ENCODE measurements around the gene ENPP1. TPM values are rescaled to one million over a fixed set of nuclear protein-coding genes. Genes with fewer than 3 reads are reported as not detected.
A peak's percentile ranks its signal among the peaks of the same experiment; 100 is the strongest.
"Not testable (repeated sequence)": the region's sequence is repeated elsewhere in the genome, so short reads cannot be mapped to it uniquely, and the experiment has no call there.

The ENPP1 gene
- total RNA-seq, 1 donor, result 16.3 TPM

GRCh38 chr6:131851049-131851769 lies 43.4 kb downstream of the ENPP1 start:
- Histone ChIP-seq H3K9me3 (ENCODE audit: low read depth, low read length) (no peaks in the 10 kb centered on the region), H2AFZ (ENCODE audit: low read length) (no peak overlapping the region), H3K4me3 (ENCODE audit: insufficient read depth, low read length) (no peak overlapping the region), H3K4me1 (ENCODE audit: insufficient read depth, low read length) (peaks cover 5% of the 10 kb centered on the region), H4K20me1 (ENCODE audit: insufficient read depth, low read length) (no peaks in the 10 kb centered on the region), H3K27ac (ENCODE audit: low read depth, low read length) (no peak overlapping the region), H3K4me2 (ENCODE audit: insufficient read depth, low read length) (no peak overlapping the region), H3K79me2 (ENCODE audit: insufficient read depth, low read length) (peaks cover 1% of the 10 kb centered on the region), H3K27me3 (ENCODE audit: insufficient read depth, low read length) (no peaks in the 10 kb centered on the region), H3K36me3 (ENCODE audit: insufficient read depth, low read length) (peaks cover 18% of the 10 kb centered on the region)
- DNase-seq (ENCODE audit: insufficient read length, low spot score, missing footprints), result no peak
- TF ChIP-seq CTCF (IDR thresholded peaks at IDR 0.05; ENCODE audit: extremely low read depth, low read depth, low read length), result no peak

GRCh38 chr6:131852200-131852599 lies 44.4 kb downstream of the ENPP1 start:
- no peak for TF ChIP-seq CTCF (IDR thresholded peaks at IDR 0.05; ENCODE audit: extremely low read depth, low read depth, low read length)
- Histone ChIP-seq H3K9me3 (ENCODE audit: low read depth, low read length) (no peaks in the 10 kb centered on the region), H3K79me2 (ENCODE audit: insufficient read depth, low read length) (no peaks in the 10 kb centered on the region), H3K4me1 (ENCODE audit: insufficient read depth, low read length) (peaks cover 5% of the 10 kb centered on the region), H3K27me3 (ENCODE audit: insufficient read depth, low read length) (no peaks in the 10 kb centered on the region), H3K36me3 (ENCODE audit: insufficient read depth, low read length) (peaks cover 18% of the 10 kb centered on the region), H4K20me1 (ENCODE audit: insufficient read depth, low read length) (no peaks in the 10 kb centered on the region), H3K4me2 (ENCODE audit: insufficient read depth, low read length) (no peak overlapping the region), H2AFZ (ENCODE audit: low read length) (no peak overlapping the region), H3K27ac (ENCODE audit: low read depth, low read length) (no peak overlapping the region), H3K4me3 (ENCODE audit: insufficient read depth, low read length) (no peak overlapping the region)
- no peak for DNase-seq (ENCODE audit: insufficient read length, low spot score, missing footprints)

- Histone ChIP-seq H3K27me3 (ENCODE audit: insufficient read depth, low read length) (no peaks in the 10 kb centered on the region), H3K9me3 (ENCODE audit: low read depth, low read length) (no peaks in the 10 kb centered on the region), H2AFZ (ENCODE audit: low read length) (peak overlapping the region; percentile 0), H3K27ac (ENCODE audit: low read depth, low read length) (peak overlapping the region; percentile 14), H4K20me1 (ENCODE audit: insufficient read depth, low read length) (no peaks in the 10 kb centered on the region), H3K4me3 (ENCODE audit: insufficient read depth, low read length) (no peak overlapping the region), H3K79me2 (ENCODE audit: insufficient read depth, low read length) (no peaks in the 10 kb centered on the region), H3K36me3 (ENCODE audit: insufficient read depth, low read length) (peaks cover 14% of the 10 kb centered on the region), H3K4me1 (ENCODE audit: insufficient read depth, low read length) (peaks cover 17% of the 10 kb centered on the region), H3K4me2 (ENCODE audit: insufficient read depth, low read length) (no peak overlapping the region)
- TF ChIP-seq CTCF (IDR thresholded peaks at IDR 0.05; ENCODE audit: extremely low read depth, low read depth, low read length), result no peak
- no peak for DNase-seq (ENCODE audit: insufficient read length, low spot score, missing footprints)
Measured at GRCh38 chr6:131854803-131855202, 47.0 kb downstream of the ENPP1 start.

GRCh38 chr6:131858765-131859415 lies 51.1 kb downstream of the ENPP1 start:
- TF ChIP-seq CTCF (IDR thresholded peaks at IDR 0.05; ENCODE audit: extremely low read depth, low read depth, low read length), result no peak
- Histone ChIP-seq H3K4me3 (ENCODE audit: insufficient read depth, low read length) (peak overlapping the region; percentile 20), H2AFZ (ENCODE audit: low read length) (peak overlapping the region; percentile 76), H3K36me3 (ENCODE audit: insufficient read depth, low read length) (peaks cover 11% of the 10 kb centered on the region), H3K27ac (ENCODE audit: low read depth, low read length) (peak overlapping the region; percentile 75), H4K20me1 (ENCODE audit: insufficient read depth, low read length) (no peaks in the 10 kb centered on the region), H3K79me2 (ENCODE audit: insufficient read depth, low read length) (no peaks in the 10 kb centered on the region), H3K4me2 (ENCODE audit: insufficient read depth, low read length) (peak overlapping the region; percentile 71), H3K4me1 (ENCODE audit: insufficient read depth, low read length) (peaks cover 27% of the 10 kb centered on the region), H3K9me3 (ENCODE audit: low read depth, low read length) (no peaks in the 10 kb centered on the region), H3K27me3 (ENCODE audit: insufficient read depth, low read length) (no peaks in the 10 kb centered on the region)
- peak; percentile 48 for DNase-seq (ENCODE audit: insufficient read length, low spot score, missing footprints)

- H3K36me3 ChIP-seq (ENCODE audit: insufficient read depth, low read length), result peaks cover 11% of the 10 kb centered on the region
- not testable (repeated sequence) for H3K27me3 ChIP-seq (ENCODE audit: insufficient read depth, low read length); DNase-seq (ENCODE audit: insufficient read length, low spot score, missing footprints); H3K79me2 ChIP-seq (ENCODE audit: insufficient read depth, low read length); H3K27ac ChIP-seq (ENCODE audit: low read depth, low read length); H2AFZ ChIP-seq (ENCODE audit: low read length); H3K9me3 ChIP-seq (ENCODE audit: low read depth, low read length); H3K4me2 ChIP-seq (ENCODE audit: insufficient read depth, low read length); H3K4me3 ChIP-seq (ENCODE audit: insufficient read depth, low read length); H4K20me1 ChIP-seq (ENCODE audit: insufficient read depth, low read length)
- H3K4me1 ChIP-seq (ENCODE audit: insufficient read depth, low read length), result peaks cover 30% of the 10 kb centered on the region
Measured at GRCh38 chr6:131859658-131860057, 51.8 kb downstream of the ENPP1 start.
